ENCODE data around the gene ZNF605.
A peak's percentile ranks its signal among the peaks of the same experiment; 100 is the strongest.

ZNF605 gene

DNA sequence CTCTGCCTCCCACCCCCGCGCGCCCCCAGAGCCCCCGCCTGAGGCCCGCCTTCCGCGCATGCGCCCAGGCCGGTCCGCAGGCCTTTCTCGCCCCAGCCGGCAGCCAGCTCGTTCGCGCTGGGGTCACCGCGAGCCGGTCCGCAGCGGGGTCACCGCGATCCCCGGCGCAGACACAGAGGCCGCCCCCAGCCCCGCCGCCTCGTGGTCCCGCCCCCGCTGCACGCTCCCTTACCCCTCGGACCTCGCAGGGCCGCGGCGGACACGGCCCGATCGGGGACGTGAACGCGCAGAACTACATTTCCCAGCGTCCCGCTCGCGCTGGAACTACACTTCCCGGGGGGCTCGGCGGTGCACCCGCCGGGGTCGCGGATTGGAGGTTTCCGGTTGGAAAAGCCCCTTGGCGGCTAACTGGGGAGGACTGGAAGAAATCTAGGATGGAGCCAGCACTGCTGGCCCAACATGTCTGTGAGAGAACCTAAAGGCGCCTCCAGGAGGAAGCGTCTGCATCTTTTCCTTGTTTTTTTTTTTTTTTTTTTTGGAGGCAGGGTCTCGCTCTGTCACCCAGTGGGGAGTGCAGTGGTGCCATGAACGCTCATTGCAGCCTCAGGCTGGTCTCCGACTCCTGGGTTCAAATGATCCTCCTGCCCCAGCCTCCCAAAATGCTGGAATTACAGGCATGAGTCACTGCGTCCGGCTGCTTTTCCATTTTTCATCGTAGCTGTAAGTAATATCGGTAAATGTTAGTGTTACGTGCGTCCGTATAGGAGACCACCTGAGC lies at the start of gene ZNF605:
Gene ZNF605, minus strand, starts transcription at position 296 of the 778 bp plus-strand sequence. CDS start 10,671 bp downstream, outside the sequence.
- Histone ChIP-seq H3K36me3 (ENCODE audit: insufficient read depth, low read length) (peaks cover 10% of the 10 kb centered on the region), H3K9me3 (ENCODE audit: insufficient read depth, low read length, severe bottlenecking) (peaks cover 30% of the 10 kb centered on the region), H3K27me3 (ENCODE audit: insufficient read depth, low read length, poor library complexity) (no peaks in the 10 kb centered on the region), H3K4me1 (ENCODE audit: insufficient read depth, low read length) (peaks cover 22% of the 10 kb centered on the region), H2AFZ (ENCODE audit: low read depth, low read length) (peak within 1 kb of the TSS; percentile 75), H3K79me2 (ENCODE audit: insufficient read depth, low read length) (peaks cover 50% of the 10 kb centered on the region), H3K4me2 (ENCODE audit: insufficient read depth, low read length) (peak within 1 kb of the TSS; percentile 73), H3K4me3 (ENCODE audit: low read depth in 1 of 2, low read length in 2 of 2) (peak within 1 kb of the TSS; percentile 64 to 78; a peak in 3 of 4 replicates), H4K20me1 (ENCODE audit: insufficient read depth, low read length) (no peaks in the 10 kb centered on the region), H3K27ac (ENCODE audit: low read length) (peak within 1 kb of the TSS; percentile 82), H3K9ac (ENCODE audit: low read depth, low read length) (peak within 1 kb of the TSS; percentile 65)
- ATAC-seq (ENCODE audit: insufficient read depth, low read depth) (peak; percentile 90), DNase-seq (peak; percentile 90)
- TF ChIP-seq, protein P1, sequence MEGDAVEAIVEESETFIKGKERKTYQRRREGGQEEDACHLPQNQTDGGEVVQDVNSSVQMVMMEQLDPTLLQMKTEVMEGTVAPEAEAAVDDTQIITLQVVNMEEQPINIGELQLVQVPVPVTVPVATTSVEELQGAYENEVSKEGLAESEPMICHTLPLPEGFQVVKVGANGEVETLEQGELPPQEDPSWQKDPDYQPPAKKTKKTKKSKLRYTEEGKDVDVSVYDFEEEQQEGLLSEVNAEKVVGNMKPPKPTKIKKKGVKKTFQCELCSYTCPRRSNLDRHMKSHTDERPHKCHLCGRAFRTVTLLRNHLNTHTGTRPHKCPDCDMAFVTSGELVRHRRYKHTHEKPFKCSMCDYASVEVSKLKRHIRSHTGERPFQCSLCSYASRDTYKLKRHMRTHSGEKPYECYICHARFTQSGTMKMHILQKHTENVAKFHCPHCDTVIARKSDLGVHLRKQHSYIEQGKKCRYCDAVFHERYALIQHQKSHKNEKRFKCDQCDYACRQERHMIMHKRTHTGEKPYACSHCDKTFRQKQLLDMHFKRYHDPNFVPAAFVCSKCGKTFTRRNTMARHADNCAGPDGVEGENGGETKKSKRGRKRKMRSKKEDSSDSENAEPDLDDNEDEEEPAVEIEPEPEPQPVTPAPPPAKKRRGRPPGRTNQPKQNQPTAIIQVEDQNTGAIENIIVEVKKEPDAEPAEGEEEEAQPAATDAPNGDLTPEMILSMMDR (IDR thresholded peaks at IDR 0.05; ENCODE audit: borderline replicate concordance, extremely low read depth, low read length, poor library complexity, severe bottlenecking), result no peak
- TF ChIP-seq EZH2 (IDR thresholded peaks at IDR 0.05; ENCODE audit: borderline replicate concordance, low read depth, low read length, severe bottlenecking), result no peak

DNA sequence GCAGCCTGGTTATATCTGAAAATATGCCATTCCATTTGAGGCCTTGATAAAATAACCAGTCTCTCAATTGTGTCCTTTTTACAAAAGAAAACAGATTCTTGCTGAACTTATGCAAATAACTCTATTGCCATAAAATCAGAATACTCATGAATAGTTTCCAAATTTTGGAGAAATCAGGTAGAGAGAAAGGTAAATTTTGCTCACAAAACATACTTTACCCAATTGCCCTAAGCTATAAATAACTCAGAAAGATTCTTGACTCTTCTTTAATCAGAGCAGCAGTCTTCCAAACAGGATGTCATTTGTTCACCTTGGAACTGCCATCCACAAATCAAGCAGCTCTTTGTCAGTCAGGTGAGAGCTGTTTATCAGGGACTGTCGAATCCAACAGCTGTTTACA lies 42.6 kb upstream of the ZNF605 start:
- Histone ChIP-seq H3K36me3 (ENCODE audit: insufficient read depth, low read length) (peaks cover 77% of the 10 kb centered on the region), H3K9me3 (ENCODE audit: insufficient read depth, low read length, severe bottlenecking) (peaks cover 85% of the 10 kb centered on the region), H2AFZ (ENCODE audit: low read depth, low read length) (no peak overlapping the region), H3K4me1 (ENCODE audit: insufficient read depth, low read length) (no peaks in the 10 kb centered on the region), H4K20me1 (ENCODE audit: insufficient read depth, low read length) (no peaks in the 10 kb centered on the region), H3K27ac (ENCODE audit: low read length) (no peak overlapping the region), H3K4me2 (ENCODE audit: insufficient read depth, low read length) (no peak overlapping the region), H3K27me3 (ENCODE audit: insufficient read depth, low read length, poor library complexity) (no peaks in the 10 kb centered on the region), H3K4me3 (ENCODE audit: low read depth in 1 of 2, low read length in 2 of 2) (no peak overlapping the region), H3K9ac (ENCODE audit: low read depth, low read length) (no peak overlapping the region), H3K79me2 (ENCODE audit: insufficient read depth, low read length) (peaks cover 94% of the 10 kb centered on the region)
- DNase-seq (no peak), ATAC-seq (ENCODE audit: insufficient read depth, low read depth) (no peak)
- TF ChIP-seq, protein P1 (IDR thresholded peaks at IDR 0.05; ENCODE audit: borderline replicate concordance, extremely low read depth, low read length, poor library complexity, severe bottlenecking), result no peak
- TF ChIP-seq EZH2 (IDR thresholded peaks at IDR 0.05; ENCODE audit: borderline replicate concordance, low read depth, low read length, severe bottlenecking), result no peak

DNA sequence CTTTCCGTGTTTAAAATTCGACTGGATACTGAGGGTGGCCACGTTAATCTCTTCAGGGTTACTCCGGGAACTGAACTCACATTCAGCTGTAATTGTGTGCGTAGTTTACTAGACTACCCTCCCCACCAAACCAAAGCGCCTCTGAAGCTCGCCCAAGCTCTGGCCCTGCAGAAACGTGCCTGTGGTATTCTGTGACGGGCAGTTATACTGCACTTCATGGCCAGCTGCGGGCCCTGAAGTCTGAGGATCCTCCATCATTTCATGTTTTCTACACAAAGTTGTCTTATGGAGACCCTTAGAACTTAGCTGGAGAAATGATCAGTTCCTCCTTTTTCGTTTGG lies 30.7 kb upstream of the ZNF605 start:
- no peak for DNase-seq

More for the DNA sequence above, 30.7 kb upstream of the ZNF605 start:
- Histone ChIP-seq H3K9me3 (ENCODE audit: insufficient read depth, low read length, severe bottlenecking) (peaks cover 37% of the 10 kb centered on the region), H3K27me3 (ENCODE audit: insufficient read depth, low read length, poor library complexity) (no peaks in the 10 kb centered on the region), H3K79me2 (ENCODE audit: insufficient read depth, low read length) (peaks cover 57% of the 10 kb centered on the region), H3K4me2 (ENCODE audit: insufficient read depth, low read length) (peak overlapping the region; percentile 96), H3K27ac (ENCODE audit: low read length) (peak overlapping the region; percentile 85), H2AFZ (ENCODE audit: low read depth, low read length) (peak overlapping the region; percentile 90), H3K9ac (ENCODE audit: low read depth, low read length) (peak overlapping the region; percentile 82), H3K36me3 (ENCODE audit: insufficient read depth, low read length) (peaks cover 54% of the 10 kb centered on the region), H3K4me1 (ENCODE audit: insufficient read depth, low read length) (peaks cover 25% of the 10 kb centered on the region), H4K20me1 (ENCODE audit: insufficient read depth, low read length) (no peaks in the 10 kb centered on the region), H3K4me3 (ENCODE audit: low read depth in 1 of 2, low read length in 2 of 2) (peak overlapping the region; percentile 93 to 95)
- no peak; the same call in 2 of the 3 replicates for ATAC-seq (ENCODE audit: insufficient read depth, low read depth)
- no peak for TF ChIP-seq EZH2 (IDR thresholded peaks at IDR 0.05; ENCODE audit: borderline replicate concordance, low read depth, low read length, severe bottlenecking)
- TF ChIP-seq, protein P1 (IDR thresholded peaks at IDR 0.05; ENCODE audit: borderline replicate concordance, extremely low read depth, low read length, poor library complexity, severe bottlenecking), result no peak
